ENCODE results near the gene MEIS2.

Gene MEIS2

DNA sequence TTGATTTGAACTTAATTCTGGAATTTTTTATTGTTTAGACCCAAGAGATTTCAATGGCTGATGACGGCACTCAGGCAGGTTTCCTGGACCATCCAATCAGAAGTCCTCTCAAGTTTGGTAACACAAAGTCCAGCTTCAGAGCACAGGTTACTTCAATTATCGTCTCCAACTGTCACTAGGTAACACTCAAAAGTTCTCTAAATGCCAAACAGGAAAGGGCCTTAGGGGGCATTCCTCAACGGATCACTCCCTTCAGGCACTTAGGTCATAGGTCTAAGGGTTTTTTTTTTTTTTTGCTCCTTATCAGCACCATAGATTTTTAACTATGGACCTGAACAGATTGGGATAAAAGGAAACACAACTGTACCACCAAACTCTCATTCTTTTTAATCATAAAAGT lies 85.8 kb downstream of the MEIS2 start:
- TF ChIP-seq, protein P1, sequence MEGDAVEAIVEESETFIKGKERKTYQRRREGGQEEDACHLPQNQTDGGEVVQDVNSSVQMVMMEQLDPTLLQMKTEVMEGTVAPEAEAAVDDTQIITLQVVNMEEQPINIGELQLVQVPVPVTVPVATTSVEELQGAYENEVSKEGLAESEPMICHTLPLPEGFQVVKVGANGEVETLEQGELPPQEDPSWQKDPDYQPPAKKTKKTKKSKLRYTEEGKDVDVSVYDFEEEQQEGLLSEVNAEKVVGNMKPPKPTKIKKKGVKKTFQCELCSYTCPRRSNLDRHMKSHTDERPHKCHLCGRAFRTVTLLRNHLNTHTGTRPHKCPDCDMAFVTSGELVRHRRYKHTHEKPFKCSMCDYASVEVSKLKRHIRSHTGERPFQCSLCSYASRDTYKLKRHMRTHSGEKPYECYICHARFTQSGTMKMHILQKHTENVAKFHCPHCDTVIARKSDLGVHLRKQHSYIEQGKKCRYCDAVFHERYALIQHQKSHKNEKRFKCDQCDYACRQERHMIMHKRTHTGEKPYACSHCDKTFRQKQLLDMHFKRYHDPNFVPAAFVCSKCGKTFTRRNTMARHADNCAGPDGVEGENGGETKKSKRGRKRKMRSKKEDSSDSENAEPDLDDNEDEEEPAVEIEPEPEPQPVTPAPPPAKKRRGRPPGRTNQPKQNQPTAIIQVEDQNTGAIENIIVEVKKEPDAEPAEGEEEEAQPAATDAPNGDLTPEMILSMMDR (conservative IDR thresholded peaks at IDR 0.05; ENCODE audit: low read length): no peak
- no peak overlapping the region for H3K4me3 ChIP-seq (ENCODE audit: low read length)
- no peak for DNase-seq (ENCODE audit: low read depth)

DNA sequence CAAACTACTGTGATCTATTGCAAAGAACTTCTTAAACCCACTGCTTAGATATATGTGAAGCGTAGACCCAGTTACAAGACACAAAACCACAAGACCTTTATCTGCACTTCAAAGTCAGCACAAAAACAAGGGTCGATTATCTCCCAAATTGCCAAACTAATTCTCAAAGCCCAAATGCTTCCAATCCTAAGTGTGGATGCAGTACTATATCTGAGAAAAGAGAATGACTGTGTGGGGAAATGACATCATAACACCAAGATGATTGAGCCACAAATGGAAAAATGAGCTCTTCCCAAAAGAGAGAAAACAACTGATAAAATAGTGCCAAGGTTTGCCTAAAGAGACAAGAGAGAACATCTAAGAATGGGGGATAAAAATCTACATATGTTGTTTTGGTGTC lies 86.2 kb downstream of the MEIS2 start:
- peak; percentile 11 for DNase-seq (ENCODE audit: low read depth)
- TF ChIP-seq, protein P1 (conservative IDR thresholded peaks at IDR 0.05; ENCODE audit: low read length): no peak
- no peak overlapping the region for H3K4me3 ChIP-seq (ENCODE audit: low read length)

DNA sequence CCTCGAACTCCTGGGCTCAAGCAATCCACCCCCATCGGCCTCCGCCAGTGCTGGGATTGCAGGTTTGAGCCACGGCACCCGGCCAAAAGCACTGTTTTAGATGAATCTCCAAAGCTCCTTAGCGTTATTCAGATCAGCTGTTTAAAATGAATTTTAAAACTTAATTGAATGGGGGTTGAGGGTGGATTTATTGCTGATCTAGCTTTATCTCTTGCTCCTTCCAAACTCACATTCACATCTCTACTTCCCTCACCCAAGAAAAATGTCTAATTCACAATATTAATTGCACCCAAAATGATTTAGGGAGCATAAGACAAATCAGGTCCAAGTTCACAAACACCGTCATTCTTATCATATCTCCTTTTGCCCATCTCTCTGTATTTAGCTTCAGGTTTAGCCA lies 89.8 kb downstream of the MEIS2 start:
- H3K4me3 ChIP-seq (ENCODE audit: low read length): no peak overlapping the region
- no peak for DNase-seq (ENCODE audit: low read depth)
- TF ChIP-seq, protein P1 (conservative IDR thresholded peaks at IDR 0.05; ENCODE audit: low read length): no peak

DNA sequence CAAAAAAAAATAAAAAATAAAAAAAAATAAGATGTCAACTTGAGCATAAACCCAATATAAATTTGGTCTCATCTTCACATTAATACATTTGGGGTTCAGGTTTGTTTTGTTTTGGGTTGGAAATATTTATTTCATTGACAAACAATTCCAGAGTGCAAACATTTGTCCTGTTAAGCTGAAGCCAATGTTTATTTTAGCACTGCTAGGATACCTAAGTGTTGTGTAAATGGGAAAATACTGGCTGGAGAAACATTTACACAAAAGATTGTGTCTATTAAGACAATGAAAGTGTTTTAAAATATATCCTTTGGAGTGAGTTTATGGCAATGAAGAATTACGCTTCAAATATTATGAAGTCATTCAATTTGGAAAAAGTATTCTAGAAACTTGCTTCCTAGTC lies 91.1 kb downstream of the MEIS2 start:
- H3K4me3 ChIP-seq (ENCODE audit: low read length): no peak overlapping the region
- no peak for DNase-seq (ENCODE audit: low read depth)
- TF ChIP-seq, protein P1 (conservative IDR thresholded peaks at IDR 0.05; ENCODE audit: low read length): no peak

DNA sequence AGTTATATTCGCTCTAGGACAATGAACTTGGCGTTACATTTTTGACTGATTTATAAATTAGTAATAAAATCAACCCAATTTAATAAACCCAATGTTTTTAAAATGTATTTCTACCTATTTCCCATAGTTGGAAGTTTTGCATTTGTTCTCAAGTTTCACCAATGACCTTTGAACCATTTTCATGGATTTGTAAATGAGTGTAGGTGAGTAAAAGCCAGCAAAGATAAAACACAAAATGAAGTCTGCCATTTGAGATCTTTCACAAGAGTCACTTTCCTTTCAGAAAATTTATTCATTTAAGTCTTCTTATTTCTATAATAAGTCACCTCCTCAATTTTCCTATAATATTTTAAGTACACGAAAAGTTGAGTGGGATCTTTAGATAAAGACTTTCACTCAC lies 92.1 kb downstream of the MEIS2 start:
- no peak for DNase-seq (ENCODE audit: low read depth)
- H3K4me3 ChIP-seq (ENCODE audit: low read length): no peak overlapping the region
- TF ChIP-seq, protein P1 (conservative IDR thresholded peaks at IDR 0.05; ENCODE audit: low read length): no peak

DNA sequence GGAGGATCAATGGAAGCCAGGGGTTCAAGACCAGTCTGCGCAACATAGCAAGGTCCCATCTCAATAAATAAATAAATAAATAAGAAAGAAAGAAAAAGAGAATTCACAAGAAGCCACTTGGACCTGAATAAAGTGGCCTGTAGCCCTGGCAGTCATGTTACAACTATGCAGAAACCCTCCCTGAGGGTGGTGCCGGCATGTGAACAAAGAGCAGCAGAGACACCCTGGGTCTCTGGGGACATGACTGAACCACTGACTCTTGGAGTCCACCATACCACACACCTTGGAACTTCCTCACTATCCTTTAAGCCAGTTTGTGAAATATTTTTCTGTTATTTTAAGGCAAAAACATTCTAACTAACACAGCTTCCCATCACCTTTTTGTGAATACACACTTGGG lies 93.0 kb downstream of the MEIS2 start:
- no peak overlapping the region for H3K4me3 ChIP-seq (ENCODE audit: low read length)
- DNase-seq (ENCODE audit: low read depth): peak; percentile 51
- TF ChIP-seq, protein P1 (conservative IDR thresholded peaks at IDR 0.05; ENCODE audit: low read length): no peak

DNA sequence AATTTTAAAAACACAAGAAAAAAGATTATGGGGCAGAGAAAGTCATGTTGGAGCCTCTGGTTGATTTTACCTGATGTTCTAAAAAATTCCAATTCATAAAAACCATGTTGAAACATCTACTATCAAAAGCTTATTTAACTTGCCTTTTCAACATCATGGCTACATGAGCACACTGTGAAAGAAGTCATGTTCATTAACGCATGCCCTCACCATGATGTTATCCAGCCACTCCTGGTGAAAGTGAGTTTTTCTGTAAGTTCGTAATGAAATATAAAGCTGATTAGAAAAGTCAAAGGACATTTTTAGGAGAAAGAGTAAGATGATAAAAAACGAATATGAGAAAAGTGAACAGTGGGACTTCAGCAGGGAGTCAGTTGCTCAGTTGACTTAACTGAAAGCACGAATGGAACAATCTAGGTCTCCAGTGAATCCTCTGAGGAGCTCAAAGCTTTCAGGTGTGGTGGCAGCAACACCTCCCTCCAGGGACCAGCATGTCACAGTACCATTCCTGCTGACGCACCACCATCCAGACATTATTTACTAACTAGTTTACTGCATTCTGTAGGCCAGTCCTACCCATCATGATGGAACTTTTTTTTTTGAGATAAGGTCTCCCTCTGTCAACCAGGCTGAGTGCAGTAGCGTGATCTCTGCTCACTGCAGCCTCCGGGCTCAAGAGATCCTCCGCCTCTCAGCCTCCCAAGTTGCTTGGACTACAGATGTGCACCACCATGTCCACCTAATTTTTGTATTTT lies 95.2 kb downstream of the MEIS2 start:
- no peak for DNase-seq (ENCODE audit: low read depth)
- TF ChIP-seq, protein P1 (conservative IDR thresholded peaks at IDR 0.05; ENCODE audit: low read length): no peak
- H3K4me3 ChIP-seq (ENCODE audit: low read length): no peak overlapping the region
